ENCODE measurements around the gene B3GLCT. TPM values are rescaled to one million over a fixed set of nuclear protein-coding genes. Genes with fewer than 3 reads are reported as not detected.

Gene B3GLCT
- total and polyA plus RNA-seq, 10 donors: 2.0 to 9.2 (median 5.5) TPM

- intact Hi-C loops (cut with DNase I; ENCODE audit: low total_unique reads): no loop called here
- Histone ChIP-seq H3K4me1 (no peaks in the 10 kb centered on the region), H3K9me3 (peaks cover 0 to 7% (median 1%) of the 10 kb centered on the region in 8 donors), H3K27ac (no peak overlapping the region), H3K4me3 (no peak overlapping the region), H3K36me3 (no peaks in the 10 kb centered on the region), H3K27me3 (replicated peaks in 1 of 7) (peaks cover 0 to 4% (median 0%) of the 10 kb centered on the region in 7 donors)
- TF ChIP-seq POLR2A (IDR thresholded peaks at IDR 0.05) (no peak), POLR2AphosphoS5 (IDR thresholded peaks at IDR 0.05) (no peak), CTCF (IDR thresholded peaks at IDR 0.05 in 8 of 11, conservative IDR thresholded peaks at IDR 0.05 in 3 of 11) (no peak)
- 89 to 92% (median 91%) methylated on average over 4 of the region's 4 CpGs for WGBS, 5 donors
- no peak for DNase-seq
Measured at GRCh38 chr13:31372454-31372853, 172.7 kb downstream of the B3GLCT start.

- no peaks in the 10 kb centered on the region for H3K36me3 ChIP-seq
- TF ChIP-seq POLR2AphosphoS5 (IDR thresholded peaks at IDR 0.05) (no peak), CTCF (IDR thresholded peaks at IDR 0.05 in 8 of 11, conservative IDR thresholded peaks at IDR 0.05 in 3 of 11) (no peak), POLR2A (IDR thresholded peaks at IDR 0.05) (no peak)
- DNase-seq: no peak
- intact Hi-C loops (cut with DNase I; ENCODE audit: low total_unique reads): no loop called here
- no peaks in the 10 kb centered on the region for H3K4me1 ChIP-seq
- H3K4me3 ChIP-seq: no peak overlapping the region
- H3K27me3 ChIP-seq (replicated peaks in 1 of 7): no peaks in the 10 kb centered on the region
- WGBS, 5 donors: 37 to 63% (median 52%) methylated on average over 3 of the region's 3 CpGs
- H3K9me3 ChIP-seq: no peaks in the 10 kb centered on the region
- no peak overlapping the region for H3K27ac ChIP-seq
Measured at GRCh38 chr13:31374682-31375081, 174.9 kb downstream of the B3GLCT start.

- DNase-seq: no peak
- TF ChIP-seq POLR2A (IDR thresholded peaks at IDR 0.05): no peak
- no peak for TF ChIP-seq POLR2AphosphoS5 (IDR thresholded peaks at IDR 0.05)
- TF ChIP-seq CTCF (IDR thresholded peaks at IDR 0.05 in 8 of 11, conservative IDR thresholded peaks at IDR 0.05 in 3 of 11): no peak
- H3K36me3 ChIP-seq: no peaks in the 10 kb centered on the region
- no peaks in the 10 kb centered on the region for H3K4me1 ChIP-seq
- no peaks in the 10 kb centered on the region for H3K27me3 ChIP-seq (replicated peaks in 1 of 7)
- H3K9me3 ChIP-seq: no peaks in the 10 kb centered on the region
- no peak overlapping the region for H3K27ac ChIP-seq
- intact Hi-C loops (cut with DNase I; ENCODE audit: low total_unique reads): no loop called here
- no peak overlapping the region for H3K4me3 ChIP-seq
- 8 to 13% (median 13%) methylated on average over 2 of the region's 2 CpGs for WGBS, 5 donors
Measured at GRCh38 chr13:31377946-31378345, 178.2 kb downstream of the B3GLCT start.

- intact Hi-C loops (cut with DNase I; ENCODE audit: low total_unique reads): no loop called here
- Histone ChIP-seq H3K27ac (no peak overlapping the region), H3K9me3 (no peaks in the 10 kb centered on the region), H3K27me3 (replicated peaks in 1 of 7) (no peaks in the 10 kb centered on the region), H3K4me3 (no peak overlapping the region), H3K4me1 (no peaks in the 10 kb centered on the region), H3K36me3 (no peaks in the 10 kb centered on the region)
- DNase-seq: no peak
- TF ChIP-seq POLR2A (IDR thresholded peaks at IDR 0.05) (no peak), POLR2AphosphoS5 (IDR thresholded peaks at IDR 0.05) (no peak), CTCF (IDR thresholded peaks at IDR 0.05 in 8 of 11, conservative IDR thresholded peaks at IDR 0.05 in 3 of 11) (no peak)
- 26 to 31% (median 30%) methylated on average over 4 of the region's 4 CpGs for WGBS, 5 donors
Measured at GRCh38 chr13:31380715-31381114, 180.9 kb downstream of the B3GLCT start.

Other genes with a start within 250 kb of the B3GLCT start
- 100 to 1,000 TPM in 1 of 7 donors, 10 to 100 TPM in 6; 25.6 to 118 (median 39.2) TPM for gene HSPH1, start 38.1 kb upstream of the B3GLCT start, total RNA-seq
- 10 to 100 TPM; 22.1 to 30.0 (median 25.8) TPM for gene HSPH1, start 38.1 kb upstream of the B3GLCT start, polyA plus RNA-seq

Measured in spleen (tissue), 11 donors.